ENCODE data around the gene WDR90.
A peak's percentile ranks its signal among the peaks of the same experiment; 100 is the strongest.

Gene WDR90

GRCh38 chr16:629185-629832 is 19.9 kb upstream of the WDR90 start:
- no peaks in the 10 kb centered on the region for H3K9me3 ChIP-seq
- DNase-seq = peak; percentile 84
- no peak for TF ChIP-seq CTCF (IDR thresholded peaks at IDR 0.05; ENCODE audit: low read depth, low read length)
- H3K27me3 ChIP-seq = no peaks in the 10 kb centered on the region
- no peak overlapping the region for H3K4me3 ChIP-seq (ENCODE audit: low read depth, low read length)
- H3K36me3 ChIP-seq = peaks cover 6% of the 10 kb centered on the region
- H3K4me1 ChIP-seq = peaks cover 30% of the 10 kb centered on the region

GRCh38 chr16:629833-630248 is 19.3 kb upstream of the WDR90 start:
- no peak overlapping the region for H3K4me3 ChIP-seq (ENCODE audit: low read depth, low read length)
- H3K27me3 ChIP-seq = no peaks in the 10 kb centered on the region
- peaks cover 25% of the 10 kb centered on the region for H3K4me1 ChIP-seq
- H3K36me3 ChIP-seq = peaks cover 10% of the 10 kb centered on the region
- no peaks in the 10 kb centered on the region for H3K9me3 ChIP-seq
- no peak for DNase-seq
- TF ChIP-seq CTCF (IDR thresholded peaks at IDR 0.05; ENCODE audit: low read depth, low read length) = no peak

- Histone ChIP-seq H3K4me3 (ENCODE audit: low read depth, low read length) (no peak overlapping the region), H3K9me3 (no peaks in the 10 kb centered on the region), H3K27me3 (no peaks in the 10 kb centered on the region), H3K4me1 (peaks cover 21% of the 10 kb centered on the region), H3K36me3 (peaks cover 10% of the 10 kb centered on the region)
- DNase-seq = peak; percentile 18
- no peak for TF ChIP-seq CTCF (IDR thresholded peaks at IDR 0.05; ENCODE audit: low read depth, low read length)
Measured at GRCh38 chr16:630249-630814, 18.8 kb upstream of the WDR90 start.

- H3K9me3 ChIP-seq = no peaks in the 10 kb centered on the region
- no peak within 1 kb of the TSS for H3K4me3 ChIP-seq (ENCODE audit: low read depth, low read length)
- peaks cover 21% of the 10 kb centered on the region for H3K4me1 ChIP-seq
- H3K27me3 ChIP-seq = no peaks in the 10 kb centered on the region
- peaks cover 10% of the 10 kb centered on the region for H3K36me3 ChIP-seq
- DNase-seq = peak; percentile 30
- no peak for TF ChIP-seq CTCF (IDR thresholded peaks at IDR 0.05; ENCODE audit: low read depth, low read length)
Measured at GRCh38 chr16:630815-631405, 18.3 kb upstream of the WDR90 start, which contains the start of gene WFIKKN1. Gene WFIKKN1, plus strand, starts transcription at chr16:630985. Its CDS starts 269 bp downstream, at chr16:631254.

GRCh38 chr16:631808-632358 is 17.3 kb upstream of the WDR90 start:
- Histone ChIP-seq H3K9me3 (no peaks in the 10 kb centered on the region), H3K4me1 (peaks cover 21% of the 10 kb centered on the region), H3K27me3 (no peaks in the 10 kb centered on the region), H3K4me3 (ENCODE audit: low read depth, low read length) (no peak overlapping the region), H3K36me3 (peaks cover 10% of the 10 kb centered on the region)
- no peak for DNase-seq
- no peak for TF ChIP-seq CTCF (IDR thresholded peaks at IDR 0.05; ENCODE audit: low read depth, low read length)
